Measurements from ENCODE around the gene DET1.

DNA sequence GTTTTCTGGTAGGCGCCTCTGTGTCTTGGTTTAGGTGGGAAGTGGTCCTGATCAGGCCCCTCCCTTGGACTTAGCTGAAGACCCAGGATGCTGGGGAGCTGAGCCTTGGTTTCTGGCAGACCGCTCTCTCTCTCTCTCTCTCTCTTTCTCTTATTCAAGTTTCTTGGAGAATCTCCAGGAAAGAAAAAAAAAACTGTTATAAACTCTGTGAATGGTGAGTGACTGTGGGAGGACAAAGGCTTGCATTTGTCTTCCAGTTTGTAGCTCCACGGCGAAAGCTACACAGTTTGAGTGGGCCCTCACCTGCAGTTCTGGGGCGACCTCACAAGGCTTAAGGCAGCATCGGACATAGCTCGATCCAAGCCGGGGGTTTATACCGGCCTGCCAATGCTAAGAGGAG is 7.5 kb downstream of the DET1 start:
- no peak for TF ChIP-seq EZH2 (optimal IDR thresholded peaks at IDR 0.05; ENCODE audit: low read depth, low read length)
- TF ChIP-seq, protein P1, sequence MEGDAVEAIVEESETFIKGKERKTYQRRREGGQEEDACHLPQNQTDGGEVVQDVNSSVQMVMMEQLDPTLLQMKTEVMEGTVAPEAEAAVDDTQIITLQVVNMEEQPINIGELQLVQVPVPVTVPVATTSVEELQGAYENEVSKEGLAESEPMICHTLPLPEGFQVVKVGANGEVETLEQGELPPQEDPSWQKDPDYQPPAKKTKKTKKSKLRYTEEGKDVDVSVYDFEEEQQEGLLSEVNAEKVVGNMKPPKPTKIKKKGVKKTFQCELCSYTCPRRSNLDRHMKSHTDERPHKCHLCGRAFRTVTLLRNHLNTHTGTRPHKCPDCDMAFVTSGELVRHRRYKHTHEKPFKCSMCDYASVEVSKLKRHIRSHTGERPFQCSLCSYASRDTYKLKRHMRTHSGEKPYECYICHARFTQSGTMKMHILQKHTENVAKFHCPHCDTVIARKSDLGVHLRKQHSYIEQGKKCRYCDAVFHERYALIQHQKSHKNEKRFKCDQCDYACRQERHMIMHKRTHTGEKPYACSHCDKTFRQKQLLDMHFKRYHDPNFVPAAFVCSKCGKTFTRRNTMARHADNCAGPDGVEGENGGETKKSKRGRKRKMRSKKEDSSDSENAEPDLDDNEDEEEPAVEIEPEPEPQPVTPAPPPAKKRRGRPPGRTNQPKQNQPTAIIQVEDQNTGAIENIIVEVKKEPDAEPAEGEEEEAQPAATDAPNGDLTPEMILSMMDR (IDR thresholded peaks at IDR 0.05; ENCODE audit: low read length): no peak

All from MM.1S (cell line).